Measurements from ENCODE around the gene ITM2B. TPM values are rescaled to one million over a fixed set of nuclear protein-coding genes. Genes with fewer than 3 reads are reported as not detected.
A peak's percentile ranks its signal among the peaks of the same experiment; 100 is the strongest.

The ITM2B gene
- total RNA-seq, 1 donor from 2014 or later: 122 TPM

DNA sequence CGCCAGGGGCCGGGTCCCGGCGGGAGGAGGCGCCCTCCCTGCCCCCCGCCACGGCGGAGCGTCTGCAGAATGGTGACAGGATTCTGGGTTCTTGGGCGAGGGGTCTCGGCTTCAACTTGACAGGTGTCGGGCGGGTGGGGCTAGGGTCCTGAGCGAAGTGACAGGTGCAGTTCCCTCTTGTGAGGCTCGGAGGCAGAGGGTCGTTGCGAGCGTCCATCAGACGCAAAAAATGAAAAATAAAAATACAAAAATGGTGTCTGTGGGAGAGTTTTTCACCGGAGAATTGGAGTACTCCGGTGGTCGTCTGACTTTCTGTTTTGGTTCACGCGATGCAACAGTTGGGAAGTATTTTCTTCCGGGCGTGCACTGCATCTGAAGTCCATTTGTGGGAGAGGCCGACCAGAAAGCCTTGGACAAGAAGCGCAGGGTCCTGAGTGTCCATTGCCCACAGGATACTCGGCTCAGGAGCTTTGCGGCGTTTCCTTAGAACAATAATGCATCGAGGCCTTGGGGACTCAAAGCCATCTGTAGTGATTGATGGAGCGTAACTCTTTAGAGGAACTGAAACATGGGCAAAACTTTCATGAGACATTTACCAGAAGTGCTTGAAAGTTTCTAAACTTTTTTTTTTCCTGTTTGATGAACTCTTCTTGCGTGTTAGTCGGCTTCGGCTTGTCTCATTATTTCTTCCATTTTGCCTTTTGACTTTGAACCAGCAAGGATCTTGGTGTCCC, 71.3 kb downstream of the ITM2B start:
- peak; percentile 11 for DNase-seq (ENCODE audit: low read depth, low spot score)

DNA sequence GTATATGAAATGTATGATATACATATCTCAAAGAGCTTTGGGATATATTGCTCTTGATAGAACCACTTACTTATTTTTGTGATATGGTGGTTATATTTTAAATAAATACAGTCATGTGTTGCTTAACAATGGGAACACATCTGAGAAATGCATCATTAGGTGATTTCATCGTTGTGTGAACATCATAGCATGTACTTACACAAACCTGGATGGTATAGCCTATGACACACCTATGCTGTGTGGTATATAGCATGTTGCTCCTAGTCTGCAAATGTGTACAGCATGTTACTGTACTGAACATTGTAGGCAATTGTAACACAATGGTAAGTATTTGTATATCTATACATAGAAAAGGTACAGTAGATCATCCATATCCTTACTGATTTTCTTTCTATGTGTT, 78.2 kb downstream of the ITM2B start:
- DNase-seq (ENCODE audit: low read depth, low spot score): no peak

DNA sequence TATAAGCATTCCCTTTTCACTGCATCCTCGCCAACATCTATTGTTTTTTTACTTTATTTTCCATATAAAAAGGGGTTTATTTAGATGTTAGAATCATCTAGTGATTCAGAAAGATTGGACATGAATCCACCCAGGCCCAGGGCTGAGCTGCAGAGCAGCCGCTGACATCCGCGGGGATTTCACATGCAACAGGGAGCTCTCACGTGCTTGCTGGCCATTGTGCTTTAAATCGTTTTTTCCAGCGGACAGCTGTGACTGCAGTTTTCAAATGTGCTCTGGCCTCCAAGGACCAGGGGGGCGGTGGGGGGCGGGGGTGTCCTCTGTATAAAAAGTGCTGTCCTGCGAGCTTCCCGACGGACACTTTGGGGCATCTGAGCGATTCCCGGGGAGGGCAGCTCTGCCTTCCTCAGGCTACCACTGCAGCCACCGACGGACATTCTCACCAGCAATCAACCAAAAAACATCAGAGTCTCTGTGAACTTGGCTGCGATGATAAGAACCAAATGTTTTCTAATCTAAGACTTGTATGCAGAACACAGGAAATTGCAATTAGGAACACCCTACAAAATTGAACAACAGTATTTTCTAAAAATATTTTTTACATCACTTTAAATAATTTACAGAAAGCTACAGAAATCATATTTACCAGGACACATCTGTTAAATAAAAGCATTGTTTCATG, 83.1 kb downstream of the ITM2B start:
- no peak for DNase-seq (ENCODE audit: low read depth, low spot score)

DNA sequence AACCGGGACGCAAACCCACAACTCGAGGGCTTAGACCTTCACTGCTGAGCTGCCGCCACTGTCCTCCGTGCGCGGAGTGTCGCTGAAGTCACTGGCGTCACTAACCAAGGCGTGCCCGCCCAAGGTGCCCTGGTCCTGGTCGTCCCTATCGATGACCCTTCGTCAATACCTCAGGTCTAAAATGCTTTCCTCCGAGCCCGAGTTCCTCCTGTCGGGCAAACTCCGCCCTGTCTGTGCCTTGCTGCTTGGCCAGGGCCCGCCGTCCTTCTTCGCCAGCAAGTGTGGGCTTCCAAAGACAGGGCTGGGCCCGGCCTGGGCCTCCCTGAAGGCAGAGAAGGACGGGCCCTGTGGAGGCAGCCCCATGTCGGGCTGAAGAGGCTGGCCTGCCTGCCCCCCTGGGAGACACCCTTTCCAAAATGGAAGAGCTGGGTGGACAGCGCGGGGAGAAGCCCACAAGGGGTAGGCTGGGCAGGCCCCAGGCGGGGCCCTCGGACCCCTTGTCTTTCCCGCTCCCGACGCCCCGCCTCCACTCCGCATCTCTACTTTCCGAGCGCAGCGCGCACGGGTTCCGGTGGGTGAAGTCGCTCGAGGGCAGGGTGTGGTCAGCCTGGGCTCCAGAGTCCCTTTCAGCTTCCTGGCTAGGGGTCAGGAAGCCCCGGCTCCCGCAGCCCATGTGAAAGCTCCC, 84.0 kb downstream of the ITM2B start:
- no peak for DNase-seq (ENCODE audit: low read depth, low spot score)

DNA sequence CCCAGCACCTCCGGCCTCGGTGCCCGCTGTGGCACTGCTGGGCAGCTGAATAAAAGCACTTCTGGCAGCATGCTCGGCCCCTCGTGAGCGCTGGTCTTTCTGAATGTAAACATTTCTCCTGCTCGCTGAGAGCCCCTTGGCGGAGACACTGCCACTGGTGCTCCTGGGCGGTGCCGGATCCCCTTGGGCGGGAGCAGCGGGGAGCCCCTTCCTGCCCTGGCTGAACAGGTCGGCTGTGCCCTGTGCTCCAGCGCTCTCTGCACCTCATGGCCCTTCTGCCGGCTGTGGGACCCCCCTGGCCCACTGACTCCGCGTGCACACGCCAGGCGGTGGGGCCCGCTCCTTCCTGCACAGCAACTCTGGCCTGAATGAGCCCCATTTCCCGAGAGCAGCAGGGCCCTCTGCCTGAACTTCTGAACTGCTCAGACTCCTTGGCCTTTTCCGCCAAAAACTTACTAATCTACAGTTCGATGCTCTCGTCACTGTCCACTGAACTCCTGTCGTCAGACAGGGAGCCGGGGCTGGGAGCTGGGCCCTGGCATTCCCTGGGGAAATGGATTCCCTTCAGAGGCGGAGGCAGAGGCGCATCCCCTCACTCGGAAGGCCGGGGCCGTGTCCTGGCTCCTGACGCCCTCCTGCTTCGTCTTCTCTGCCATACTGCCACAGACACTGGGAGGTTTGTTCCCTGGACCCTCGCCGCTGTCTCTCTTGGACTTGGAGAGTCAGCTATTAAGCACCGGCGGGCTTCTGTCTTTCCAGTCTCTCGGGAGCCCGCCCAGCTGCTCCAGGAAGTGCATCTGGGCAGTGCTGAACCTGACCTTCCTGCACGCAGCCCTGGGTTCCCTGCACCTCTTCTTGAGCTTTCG, 84.7 kb downstream of the ITM2B start:
- DNase-seq (ENCODE audit: low read depth, low spot score): no peak

DNA sequence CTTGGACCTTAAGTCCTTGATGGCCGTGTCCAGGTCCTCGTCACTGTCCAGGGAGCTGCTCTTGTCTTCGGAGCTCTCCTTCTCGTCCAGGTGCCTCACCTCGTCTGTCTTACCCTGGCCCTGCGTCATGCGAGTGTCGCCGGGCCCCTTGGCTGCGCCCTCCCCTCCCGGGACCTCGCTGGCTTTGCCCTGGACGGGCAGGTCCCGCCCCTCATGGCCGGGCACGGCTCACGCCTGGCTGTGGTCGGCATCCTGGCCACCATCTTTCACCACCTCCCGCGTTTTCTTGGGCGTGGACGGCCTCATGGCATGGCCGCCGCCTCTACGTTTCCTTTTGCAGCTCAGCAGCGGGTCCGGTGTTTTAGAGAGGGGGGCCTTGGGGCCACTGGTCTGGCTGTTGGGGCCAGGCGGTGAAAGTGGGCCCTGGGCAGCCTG, 85.4 kb downstream of the ITM2B start:
- no peak for DNase-seq (ENCODE audit: low read depth, low spot score)

DNA sequence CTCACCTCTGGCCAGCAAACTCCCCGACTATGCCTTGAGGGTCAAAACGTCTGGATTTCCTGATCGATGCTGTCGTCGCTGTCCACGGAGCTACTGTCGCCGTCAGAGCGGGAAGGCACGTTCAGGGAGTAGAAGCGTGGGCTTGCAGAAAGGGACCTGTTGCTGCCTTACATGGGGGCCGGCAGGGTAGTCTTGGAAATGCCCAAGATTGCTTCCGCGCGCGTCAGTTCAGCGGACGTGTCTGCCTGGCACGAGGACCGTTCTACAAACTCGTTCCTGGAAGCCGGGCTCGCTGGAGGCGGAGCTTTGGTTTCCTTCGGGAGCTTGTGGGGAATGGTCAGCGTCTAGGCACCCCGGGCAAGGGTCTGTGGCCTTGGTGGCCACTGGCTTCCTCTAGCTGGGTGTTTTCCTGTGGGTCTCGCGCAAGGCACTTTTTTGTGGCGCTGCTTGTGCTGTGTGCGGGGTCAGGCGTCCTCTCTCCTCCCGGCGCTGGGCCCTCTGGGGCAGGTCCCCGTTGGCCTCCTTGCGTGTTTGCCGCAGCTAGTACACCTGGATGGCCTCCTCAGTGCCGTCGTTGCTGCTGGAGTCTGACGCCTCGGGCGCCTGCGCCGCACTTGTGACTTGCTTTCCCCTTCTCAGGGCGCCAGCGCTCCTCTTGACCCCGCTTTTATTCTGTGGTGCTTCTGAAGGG, 86.0 kb downstream of the ITM2B start:
- no peak for DNase-seq (ENCODE audit: low read depth, low spot score)

Other genes starting within 250 kb of the ITM2B start
- 31.2 and 52.6 TPM in 2 replicates for gene SUCLA2, start 231.9 kb upstream of the ITM2B start, total RNA-seq
- gene NUDT15, start 195.5 kb upstream of the ITM2B start, total RNA-seq: 25.3 and 42.6 TPM in 2 replicates
- 28.7 and 37.1 TPM in 2 replicates for gene MED4, start 138.1 kb upstream of the ITM2B start, total RNA-seq
- gene RB1, start 70.5 kb downstream of the ITM2B start, total RNA-seq: 21.4 and 31.4 TPM in 2 replicates
- 13.7 and 21.2 TPM in 2 replicates for gene LPAR6, start 179.9 kb downstream of the ITM2B start, total RNA-seq